PC-9 (cell line): ENCODE results near the gene TPX2. TPM values are rescaled to one million over a fixed set of nuclear protein-coding genes. Genes with fewer than 3 reads are reported as not detected.
"Not testable (repeated sequence)": the region's sequence is repeated elsewhere in the genome, so short reads cannot be mapped to it uniquely, and the experiment has no call there.

Experiments
- BruUV-seq: library from RNA; stranded (reverse); fragments of 400-500 nt; replicated peaks from 2 replicates; lab custom pipeline; 2021; lab: Mats Ljungman, UMichigan
- CTCF ChIA-PET: fragments of 300-600 bp; sonication (Branson Sonifier 250); formaldehyde crosslinking; loops from one replicate; lab custom pipeline; 2022; ENCODE audit warnings: antibody characterized with exemption; lab: Charles Lee
- POLR2A ChIA-PET: fragments of 300-600 bp; sonication (Branson Sonifier 250); formaldehyde crosslinking; loops from one replicate; lab custom pipeline; 2022; ENCODE audit warnings: antibody characterized with exemption; ENCODE audit not compliant: unreplicated experiment; lab: Charles Lee
- DNase-seq, 2 experiments: peaks; one replicate each; pipeline versions ENCODE4 v3.0.0 to v3.0.0-alpha.2; 2015 to 2022; ENCODE audit warnings: mixed read lengths in 1 of 2
- H2AFZ ChIP-seq: fragments of 200-600 bp; sonication (generic); 2 replicates; pipeline ENCODE4 v1.8.1; 2017; ENCODE audit warnings: antibody characterized with exemption
- H3F3A ChIP-seq: fragments of 200-600 bp; sonication (generic); 2 replicates; pipeline ENCODE4 v1.8.1; 2017; ENCODE audit warnings: antibody characterized with exemption, mild to moderate bottlenecking, low read depth; ENCODE audit not compliant: insufficient read depth
- H3K27ac ChIP-seq: fragments of 200-600 bp; sonication (generic); 2 replicates; pipeline ENCODE4 v1.6.1; 2016; ENCODE audit warnings: mixed run types
- H3K27me3 ChIP-seq: fragments of 200-600 bp; sonication (generic); 2 replicates; pipeline ENCODE4 v1.6.1; 2016; ENCODE audit warnings: low read depth, mixed run types; ENCODE audit not compliant: insufficient read depth
- H3K36me3 ChIP-seq: fragments of 200-600 bp; sonication (generic); 2 replicates; pipeline ENCODE4 v1.6.1; 2016; ENCODE audit warnings: low read depth, mixed run types
- H3K4me1 ChIP-seq: fragments of 200-600 bp; sonication (generic); replicated peaks from 2 replicates; pipeline ENCODE4 v1.6.1; 2016; ENCODE audit warnings: mixed run types; ENCODE audit not compliant: insufficient read depth
- H3K4me2 ChIP-seq: fragments of 200-600 bp; sonication (generic); 2 replicates; pipeline ENCODE4 v1.6.1; 2017; ENCODE audit warnings: mixed run types
- H3K4me3 ChIP-seq: fragments of 200-600 bp; sonication (generic); 2 replicates; pipeline ENCODE4 v1.6.1; 2016; ENCODE audit warnings: mixed run types
- H3K79me2 ChIP-seq: fragments of 200-600 bp; sonication (generic); 2 replicates; pipeline ENCODE4 v1.6.1; 2017; ENCODE audit warnings: low read depth, mixed run types
- H3K9me2 ChIP-seq: fragments of 200-600 bp; sonication (generic); 2 replicates; pipeline ENCODE4 v1.8.1; 2017; ENCODE audit warnings: mild to moderate bottlenecking; ENCODE audit not compliant: insufficient read depth
- H3K9me3 ChIP-seq: fragments of 200-600 bp; sonication (generic); 2 replicates; pipeline ENCODE4 v1.8.1; 2016; ENCODE audit warnings: low read depth; ENCODE audit not compliant: insufficient read depth
- H4K20me1 ChIP-seq: fragments of 200-600 bp; sonication (generic); 2 replicates; pipeline ENCODE4 v1.8.1; 2017; ENCODE audit not compliant: insufficient read depth
- EZH2 ChIP-seq: fragments of 200-600 bp; sonication (generic); IDR thresholded peaks from 2 replicates; pipeline ENCODE4 v1.8.0; 2017; ENCODE audit warnings: antibody characterized with exemption, low read depth
- intact Hi-C: fragments of 100-400 bp; cut with micrococcal nuclease; formaldehyde crosslinking; loops from one replicate; pipeline ENCODE4 v1.10.0; 2022; ENCODE audit not compliant: unreplicated experiment
- total RNA-seq: library from RNA; stranded (reverse); gene quantifications from 2 replicates; pipeline ENCODE4 v1.2.3, GENCODE V29; 2021
- TF ChIP-seq, protein P1 (sequence below): fragments of 200-600 bp; sonication (generic); conservative IDR thresholded peaks from 2 replicates; pipeline ENCODE4 v1.6.1; 2017; ENCODE audit warnings: mixed run types, antibody characterized with exemption, mild to moderate bottlenecking, moderate library complexity

The TPX2 gene
- total RNA-seq, 1 experiment from 2014 or later, result 164 TPM

GRCh38 chr20:31746068-31746878 is 7.2 kb downstream of the TPX2 start:
- BruUV-seq, result no TSS peak
- no peaks in the 10 kb centered on the region for H3K27me3 ChIP-seq
- H3K27ac ChIP-seq, result no peak overlapping the region
- H3K79me2 ChIP-seq, result peaks cover 97% of the 10 kb centered on the region
- POLR2A ChIA-PET, result no interaction called here
- peaks cover 27% of the 10 kb centered on the region; the same call in 1 of the 2 replicates for H3K36me3 ChIP-seq
- H3K4me2 ChIP-seq, result no peak overlapping the region
- H3K9me2 ChIP-seq, result no peaks in the 10 kb centered on the region
- no peak for TF ChIP-seq EZH2
- TF ChIP-seq, protein P1, sequence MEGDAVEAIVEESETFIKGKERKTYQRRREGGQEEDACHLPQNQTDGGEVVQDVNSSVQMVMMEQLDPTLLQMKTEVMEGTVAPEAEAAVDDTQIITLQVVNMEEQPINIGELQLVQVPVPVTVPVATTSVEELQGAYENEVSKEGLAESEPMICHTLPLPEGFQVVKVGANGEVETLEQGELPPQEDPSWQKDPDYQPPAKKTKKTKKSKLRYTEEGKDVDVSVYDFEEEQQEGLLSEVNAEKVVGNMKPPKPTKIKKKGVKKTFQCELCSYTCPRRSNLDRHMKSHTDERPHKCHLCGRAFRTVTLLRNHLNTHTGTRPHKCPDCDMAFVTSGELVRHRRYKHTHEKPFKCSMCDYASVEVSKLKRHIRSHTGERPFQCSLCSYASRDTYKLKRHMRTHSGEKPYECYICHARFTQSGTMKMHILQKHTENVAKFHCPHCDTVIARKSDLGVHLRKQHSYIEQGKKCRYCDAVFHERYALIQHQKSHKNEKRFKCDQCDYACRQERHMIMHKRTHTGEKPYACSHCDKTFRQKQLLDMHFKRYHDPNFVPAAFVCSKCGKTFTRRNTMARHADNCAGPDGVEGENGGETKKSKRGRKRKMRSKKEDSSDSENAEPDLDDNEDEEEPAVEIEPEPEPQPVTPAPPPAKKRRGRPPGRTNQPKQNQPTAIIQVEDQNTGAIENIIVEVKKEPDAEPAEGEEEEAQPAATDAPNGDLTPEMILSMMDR, result no peak
- intact Hi-C loops, result no loop called here
- no peak for DNase-seq
- CTCF ChIA-PET, result no interaction called here
- no peak overlapping the region for H3K4me3 ChIP-seq
- H3F3A ChIP-seq, result no peaks in the 10 kb centered on the region; the same call in 1 of the 2 replicates
- peaks cover 7% of the 10 kb centered on the region for H3K4me1 ChIP-seq
- no peaks in the 10 kb centered on the region for H3K9me3 ChIP-seq
- H4K20me1 ChIP-seq, result peaks cover 4% of the 10 kb centered on the region; the same call in 1 of the 2 replicates
- H2AFZ ChIP-seq, result no peak overlapping the region

GRCh38 chr20:31747028-31747427 is 7.9 kb downstream of the TPX2 start:
- Histone ChIP-seq H3K36me3 (peaks cover 28% of the 10 kb centered on the region; the same call in 1 of the 2 replicates), H3K79me2 (peaks cover 97% of the 10 kb centered on the region)
- CTCF ChIA-PET, POLR2A ChIA-PET, H2AFZ ChIP-seq, BruUV-seq, H3K4me2 ChIP-seq, H4K20me1 ChIP-seq, H3K4me3 ChIP-seq, H3K9me2 ChIP-seq, DNase-seq, H3K9me3 ChIP-seq, H3F3A ChIP-seq, H3K27ac ChIP-seq, H3K4me1 ChIP-seq, H3K27me3 ChIP-seq, intact Hi-C loops: not testable (repeated sequence)

DNA sequence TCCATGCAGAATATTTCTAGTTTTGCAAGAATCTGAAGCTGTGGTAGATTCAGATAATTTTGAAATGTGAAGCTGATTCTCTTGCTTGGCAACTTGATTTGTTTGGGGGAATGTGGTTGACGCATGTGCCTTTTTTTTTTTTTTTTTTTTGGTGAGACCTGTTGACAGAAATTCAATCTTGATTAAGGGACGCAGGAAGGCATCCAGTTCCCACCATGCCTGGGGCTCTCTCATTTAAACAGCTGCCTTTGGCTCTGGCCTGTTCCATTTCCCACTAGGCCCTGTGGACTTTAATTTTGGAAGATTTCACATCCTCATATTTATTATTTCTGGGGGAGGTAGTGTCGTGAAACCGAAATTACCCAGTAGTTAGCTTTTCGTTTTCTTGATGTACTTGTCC is 8.6 kb downstream of the TPX2 start:
- Histone ChIP-seq H3K27me3 (no peaks in the 10 kb centered on the region), H3K27ac (no peak overlapping the region), H3K4me3 (no peak overlapping the region), H4K20me1 (peaks cover 8% of the 10 kb centered on the region), H3K4me1 (no peaks in the 10 kb centered on the region), H3K36me3 (peaks cover 28% of the 10 kb centered on the region; the same call in 1 of the 2 replicates), H3K79me2 (peaks cover 97% of the 10 kb centered on the region), H3F3A (no peaks in the 10 kb centered on the region; the same call in 1 of the 2 replicates), H2AFZ (no peak overlapping the region), H3K4me2 (no peak overlapping the region), H3K9me2 (no peaks in the 10 kb centered on the region), H3K9me3 (no peaks in the 10 kb centered on the region)
- intact Hi-C loops, result no loop called here
- POLR2A ChIA-PET, result no interaction called here
- no peak for TF ChIP-seq EZH2
- TF ChIP-seq, protein P1, result no peak
- no peak for DNase-seq
- BruUV-seq, result no TSS peak
- CTCF ChIA-PET, result interaction anchor here (0.6 to 0.7 kb wide), 3 partner anchors 190 to 1728 kb away, joined by 3 to 9 read pairs (median 3); no protein-coding TSS in a partner anchor
